DND-41 (cell line): Measurements from ENCODE around the gene LRRFIP2.

Experiments
- ATAC-seq: fragments of 200-7000 bp; cut with Tn5 transposase; 3 replicates; pipeline ENCODE4 v1.9.1; 2021; ENCODE audit warnings: low read depth; ENCODE audit not compliant: insufficient read depth
- DNase-seq: peaks from one replicate; pipeline ENCODE4 v3.0.0-alpha.2; 2020
- H2AFZ ChIP-seq: 2 replicates; pipeline ENCODE4 v1.6.0; 2012; ENCODE audit warnings: low read depth, low read length
- H3K27ac ChIP-seq: 2 replicates; pipeline ENCODE4 v1.5.1; 2012; ENCODE audit warnings: low read length, inconsistent platforms
- H3K27me3 ChIP-seq: fragments of 200-600 bp; sonication (generic); 2 replicates; pipeline ENCODE4 v1.6.0; 2012; ENCODE audit warnings: low read length, mild to moderate bottlenecking, inconsistent platforms; ENCODE audit not compliant: insufficient read depth, poor library complexity
- H3K36me3 ChIP-seq: 2 replicates; pipeline ENCODE4 v1.5.1; 2012; ENCODE audit warnings: low read length, inconsistent platforms; ENCODE audit not compliant: insufficient read depth
- H3K4me1 ChIP-seq: 2 replicates; pipeline ENCODE4 v1.5.1; 2012; ENCODE audit warnings: mild to moderate bottlenecking, low read length; ENCODE audit not compliant: insufficient read depth
- H3K4me2 ChIP-seq: 2 replicates; pipeline ENCODE4 v1.6.0; 2012; ENCODE audit warnings: mild to moderate bottlenecking, moderate library complexity, low read length, inconsistent platforms; ENCODE audit not compliant: insufficient read depth
- H3K4me3 ChIP-seq, 2 experiments: fragments of 200-600 bp in 1 of 2; shearing (Covaris generic) in 1 of 2; 2 replicates each; pipeline ENCODE4 v1.5.1; 2012 to 2016; ENCODE audit warnings: inconsistent platforms in 2 of 2, low read length in 2 of 2, mild to moderate bottlenecking in 2 of 2, low read depth in 1 of 2, moderate library complexity in 1 of 2
- H3K79me2 ChIP-seq: 2 replicates; pipeline ENCODE4 v1.6.0; 2012; ENCODE audit warnings: low read length, inconsistent platforms; ENCODE audit not compliant: insufficient read depth
- H3K9ac ChIP-seq: 2 replicates; pipeline ENCODE4 v1.6.0; 2012; ENCODE audit warnings: low read depth, mild to moderate bottlenecking, inconsistent platforms, low read length, moderate library complexity
- H3K9me3 ChIP-seq: 2 replicates; pipeline ENCODE4 v1.5.1; 2012; ENCODE audit warnings: low read length, moderate library complexity, mild to moderate bottlenecking, inconsistent platforms; ENCODE audit not compliant: insufficient read depth, severe bottlenecking
- H4K20me1 ChIP-seq: 2 replicates; pipeline ENCODE4 v1.6.0; 2012; ENCODE audit warnings: low read length; ENCODE audit not compliant: insufficient read depth
- EZH2 ChIP-seq: IDR thresholded peaks from 3 replicates; pipeline ENCODE4 v1.6.1; 2012; ENCODE audit warnings: borderline replicate concordance, low read depth, mild to moderate bottlenecking, moderate library complexity, low read length, inconsistent platforms; ENCODE audit not compliant: severe bottlenecking
- TF ChIP-seq, protein P1 (sequence below): IDR thresholded peaks from 2 replicates; pipeline ENCODE4 v1.5.1; 2012; ENCODE audit warnings: borderline replicate concordance, low read length, moderate library complexity, mild to moderate bottlenecking; ENCODE audit not compliant: poor library complexity, severe bottlenecking; ENCODE audit errors: extremely low read depth

LRRFIP2 gene

DNA sequence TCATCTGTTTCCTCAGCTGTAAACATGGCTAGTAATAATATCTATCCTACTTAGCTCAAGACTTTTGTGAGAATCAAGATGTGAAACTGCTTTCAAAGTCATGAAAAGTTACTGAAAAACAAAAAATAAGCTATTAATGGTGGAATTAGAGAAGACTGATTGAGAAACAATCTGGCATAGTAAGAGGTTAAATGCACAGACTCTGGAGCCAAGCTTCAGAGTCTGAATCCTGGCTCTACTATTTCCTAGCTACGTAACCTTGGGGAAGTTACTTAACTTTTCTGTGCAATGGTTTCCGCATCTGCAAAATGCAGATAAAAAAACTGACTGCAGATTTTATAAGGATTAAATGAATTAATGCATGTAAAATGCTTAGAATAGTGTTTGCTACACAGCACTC lies 28.8 kb downstream of the LRRFIP2 start:
- Histone ChIP-seq H4K20me1 (no peaks in the 10 kb centered on the region), H3K4me2 (no peak overlapping the region), H3K79me2 (no peaks in the 10 kb centered on the region), H3K9ac (no peak overlapping the region), H3K27ac (no peak overlapping the region), H3K4me1 (no peaks in the 10 kb centered on the region), H3K4me3 (no peak overlapping the region), H3K27me3 (no peaks in the 10 kb centered on the region), H3K36me3 (peaks cover 50% of the 10 kb centered on the region), H2AFZ (no peak overlapping the region), H3K9me3 (no peaks in the 10 kb centered on the region)
- no peak for DNase-seq
- no peak for ATAC-seq
- no peak for TF ChIP-seq EZH2
- TF ChIP-seq, protein P1, sequence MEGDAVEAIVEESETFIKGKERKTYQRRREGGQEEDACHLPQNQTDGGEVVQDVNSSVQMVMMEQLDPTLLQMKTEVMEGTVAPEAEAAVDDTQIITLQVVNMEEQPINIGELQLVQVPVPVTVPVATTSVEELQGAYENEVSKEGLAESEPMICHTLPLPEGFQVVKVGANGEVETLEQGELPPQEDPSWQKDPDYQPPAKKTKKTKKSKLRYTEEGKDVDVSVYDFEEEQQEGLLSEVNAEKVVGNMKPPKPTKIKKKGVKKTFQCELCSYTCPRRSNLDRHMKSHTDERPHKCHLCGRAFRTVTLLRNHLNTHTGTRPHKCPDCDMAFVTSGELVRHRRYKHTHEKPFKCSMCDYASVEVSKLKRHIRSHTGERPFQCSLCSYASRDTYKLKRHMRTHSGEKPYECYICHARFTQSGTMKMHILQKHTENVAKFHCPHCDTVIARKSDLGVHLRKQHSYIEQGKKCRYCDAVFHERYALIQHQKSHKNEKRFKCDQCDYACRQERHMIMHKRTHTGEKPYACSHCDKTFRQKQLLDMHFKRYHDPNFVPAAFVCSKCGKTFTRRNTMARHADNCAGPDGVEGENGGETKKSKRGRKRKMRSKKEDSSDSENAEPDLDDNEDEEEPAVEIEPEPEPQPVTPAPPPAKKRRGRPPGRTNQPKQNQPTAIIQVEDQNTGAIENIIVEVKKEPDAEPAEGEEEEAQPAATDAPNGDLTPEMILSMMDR, result no peak

GRCh38 chr3:37144806-37145205 lies 29.6 kb downstream of the LRRFIP2 start:
- Histone ChIP-seq H3K27ac (no peak overlapping the region), H3K4me2 (no peak overlapping the region)

DNA sequence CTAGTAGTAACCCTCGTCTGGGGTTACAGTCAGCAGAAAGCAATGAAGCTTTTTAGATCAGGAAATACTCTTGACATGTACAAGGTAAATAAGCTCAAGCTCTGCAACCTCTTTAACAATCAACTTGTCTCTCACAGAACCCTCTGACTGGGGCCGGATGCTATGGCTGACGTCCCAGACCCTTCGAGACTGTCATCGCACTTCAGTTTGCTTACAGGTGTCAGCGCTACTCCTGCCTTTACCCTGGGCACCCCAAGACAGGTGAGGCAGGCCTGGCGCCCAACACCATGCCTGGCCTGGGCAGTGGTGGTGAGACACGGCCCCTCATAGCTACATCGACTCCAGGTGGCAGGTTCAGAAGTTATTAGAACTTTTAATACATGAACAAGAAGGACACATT lies 30.6 kb downstream of the LRRFIP2 start:
- no peaks in the 10 kb centered on the region for H3K4me1 ChIP-seq
- ATAC-seq, result no peak
- TF ChIP-seq EZH2, result no peak
- TF ChIP-seq, protein P1, result no peak
- H3K79me2 ChIP-seq, result no peaks in the 10 kb centered on the region
- no peak overlapping the region for H3K4me3 ChIP-seq
- no peaks in the 10 kb centered on the region for H3K9me3 ChIP-seq
- no peak for DNase-seq
- no peaks in the 10 kb centered on the region for H4K20me1 ChIP-seq
- H3K36me3 ChIP-seq, result peaks cover 49% of the 10 kb centered on the region
- H2AFZ ChIP-seq, result no peak overlapping the region
- H3K4me2 ChIP-seq, result no peak overlapping the region
- H3K27me3 ChIP-seq, result no peaks in the 10 kb centered on the region
- H3K9ac ChIP-seq, result no peak overlapping the region
- H3K27ac ChIP-seq, result no peak overlapping the region

More at GRCh38 chr3:37144806-37145205, 29.6 kb downstream of the LRRFIP2 start:
- H3K27me3 ChIP-seq, result no peaks in the 10 kb centered on the region
- TF ChIP-seq EZH2, result no peak
- TF ChIP-seq, protein P1, result no peak
- no peak overlapping the region for H3K9ac ChIP-seq
- no peaks in the 10 kb centered on the region for H3K4me1 ChIP-seq
- H4K20me1 ChIP-seq, result no peaks in the 10 kb centered on the region
- H3K4me3 ChIP-seq, result no peak overlapping the region
- no peak overlapping the region for H2AFZ ChIP-seq
- no peak for ATAC-seq
- no peak for DNase-seq
- peaks cover 50% of the 10 kb centered on the region for H3K36me3 ChIP-seq
- H3K79me2 ChIP-seq, result no peaks in the 10 kb centered on the region
- no peaks in the 10 kb centered on the region for H3K9me3 ChIP-seq

DNA sequence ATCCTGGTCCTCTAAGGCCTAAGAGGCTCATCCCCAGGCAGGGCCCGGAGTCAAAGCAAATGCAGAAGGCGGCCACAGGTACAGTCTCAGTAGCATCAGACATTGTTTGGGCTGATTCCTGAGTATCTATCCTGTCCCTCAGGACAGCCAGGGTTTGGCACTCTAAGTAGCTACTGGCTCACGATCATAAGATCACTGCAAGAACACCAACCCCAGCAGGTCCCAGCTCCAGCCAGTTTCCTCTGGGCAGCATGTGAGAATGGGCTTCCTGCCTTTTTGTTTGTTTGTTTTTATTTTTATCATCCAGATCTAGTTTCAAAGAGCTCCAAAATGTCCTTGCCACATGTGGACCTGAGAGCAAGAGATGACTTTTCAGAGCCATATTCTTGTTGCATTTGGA lies 32.7 kb downstream of the LRRFIP2 start:
- no peak overlapping the region for H3K27ac ChIP-seq
- H3K9ac ChIP-seq, result no peak overlapping the region
- no peak for TF ChIP-seq EZH2
- TF ChIP-seq, protein P1, result no peak
- H3K79me2 ChIP-seq, result no peaks in the 10 kb centered on the region
- ATAC-seq (no peak), DNase-seq (no peak)
- no peaks in the 10 kb centered on the region for H3K27me3 ChIP-seq
- no peak overlapping the region for H3K4me3 ChIP-seq
- H3K4me1 ChIP-seq, result no peaks in the 10 kb centered on the region
- no peak overlapping the region for H3K4me2 ChIP-seq
- H3K9me3 ChIP-seq, result no peaks in the 10 kb centered on the region
- peaks cover 32% of the 10 kb centered on the region for H3K36me3 ChIP-seq
- no peaks in the 10 kb centered on the region for H4K20me1 ChIP-seq
- no peak overlapping the region for H2AFZ ChIP-seq
